HG02852 (cell line): ENCODE measurements around the gene CUL5.

Experiments
- ATAC-seq: cut with Tn5 transposase; IDR thresholded peaks from one replicate; pipeline ENCODE4 v1.9.1; 2021; ENCODE audit warnings: mild to moderate bottlenecking, moderate library complexity; ENCODE audit not compliant: unreplicated experiment

Gene CUL5

GRCh38 chr11:108008656-108009496 is at the start of gene CUL5:
CUL5 (plus strand) TSS chr11:108008898; CDS start chr11:108009349, 451 bp downstream.
- peak; percentile 89 for ATAC-seq

GRCh38 chr11:107961480-107961879 is 47.2 kb upstream of the CUL5 start:
- no peak for ATAC-seq

- no peak for ATAC-seq
Observed at GRCh38 chr11:107962181-107962580, 46.5 kb upstream of the CUL5 start.

GRCh38 chr11:107963091-107963490 is 45.6 kb upstream of the CUL5 start:
- ATAC-seq = no peak

- ATAC-seq = no peak
Observed at GRCh38 chr11:107969219-107969618, 39.5 kb upstream of the CUL5 start.

- ATAC-seq = no peak
Observed at GRCh38 chr11:107970049-107970448, 38.6 kb upstream of the CUL5 start.

GRCh38 chr11:107973641-107974040 is 35.1 kb upstream of the CUL5 start:
- no peak for ATAC-seq

GRCh38 chr11:107988397-107989158 is 20.1 kb upstream of the CUL5 start:
- no peak for ATAC-seq

GRCh38 chr11:107991868-107992414 is 16.8 kb upstream of the CUL5 start:
- ATAC-seq = no peak

GRCh38 chr11:107996006-107996776 is 12.5 kb upstream of the CUL5 start:
- ATAC-seq = no peak

GRCh38 chr11:107998761-107999160 is 9.9 kb upstream of the CUL5 start:
- ATAC-seq = no peak

GRCh38 chr11:107999759-108000455 is 8.8 kb upstream of the CUL5 start:
- ATAC-seq = peak; percentile 79

GRCh38 chr11:108002476-108002875 is 6.2 kb upstream of the CUL5 start:
- ATAC-seq = no peak

- no peak for ATAC-seq
Observed at GRCh38 chr11:108003623-108004022, 5.1 kb upstream of the CUL5 start.

GRCh38 chr11:108007819-108008218 is 879 bp upstream of the CUL5 start:
- ATAC-seq = no peak

GRCh38 chr11:108009497-108010370 is 1.0 kb downstream of the CUL5 start:
- peak; percentile 2 for ATAC-seq

GRCh38 chr11:108012139-108012725 is 3.5 kb downstream of the CUL5 start:
- ATAC-seq = no peak

GRCh38 chr11:108016647-108017046 is 7.9 kb downstream of the CUL5 start:
- no peak for ATAC-seq

GRCh38 chr11:108018708-108019107 is 10.0 kb downstream of the CUL5 start:
- ATAC-seq = no peak
